Stimulated activated CD8-positive, alpha-beta memory T cell treated with anti-CD3 and anti-CD28 coated beads, Interleukin-7, amount 100 ng/mL, for 48 hours (primary cell): ENCODE data around the gene SH3GL1.

Source experiments
- DNase-seq, 2 donors: peaks; one replicate each; pipeline ENCODE4 v3.0.0-alpha.2; 2020; ENCODE audit warnings: low read depth in 1 of 2; ENCODE audit errors: extremely low read depth in 1 of 2

SH3GL1 gene

DNA sequence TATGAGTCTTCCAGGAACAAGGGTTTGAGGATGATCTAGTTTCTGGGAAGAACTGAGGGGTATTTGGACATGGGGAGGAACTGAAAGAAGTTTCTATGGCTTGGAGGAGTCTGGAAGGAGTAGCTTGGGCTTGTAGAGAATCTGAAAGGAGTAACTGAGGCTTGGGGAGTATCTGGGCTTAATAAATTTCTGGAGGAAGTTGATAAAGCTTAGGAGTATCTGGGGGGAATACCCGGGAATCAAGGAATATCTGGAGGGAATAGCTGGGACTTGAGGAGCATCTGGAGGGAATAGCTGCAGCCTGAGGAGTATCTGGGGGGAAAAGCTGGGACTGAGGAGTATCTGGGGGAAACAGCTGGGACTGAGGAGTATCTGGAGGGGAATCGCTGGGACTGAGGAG lies 79.9 kb downstream of the SH3GL1 start:
- no peak for DNase-seq

DNA sequence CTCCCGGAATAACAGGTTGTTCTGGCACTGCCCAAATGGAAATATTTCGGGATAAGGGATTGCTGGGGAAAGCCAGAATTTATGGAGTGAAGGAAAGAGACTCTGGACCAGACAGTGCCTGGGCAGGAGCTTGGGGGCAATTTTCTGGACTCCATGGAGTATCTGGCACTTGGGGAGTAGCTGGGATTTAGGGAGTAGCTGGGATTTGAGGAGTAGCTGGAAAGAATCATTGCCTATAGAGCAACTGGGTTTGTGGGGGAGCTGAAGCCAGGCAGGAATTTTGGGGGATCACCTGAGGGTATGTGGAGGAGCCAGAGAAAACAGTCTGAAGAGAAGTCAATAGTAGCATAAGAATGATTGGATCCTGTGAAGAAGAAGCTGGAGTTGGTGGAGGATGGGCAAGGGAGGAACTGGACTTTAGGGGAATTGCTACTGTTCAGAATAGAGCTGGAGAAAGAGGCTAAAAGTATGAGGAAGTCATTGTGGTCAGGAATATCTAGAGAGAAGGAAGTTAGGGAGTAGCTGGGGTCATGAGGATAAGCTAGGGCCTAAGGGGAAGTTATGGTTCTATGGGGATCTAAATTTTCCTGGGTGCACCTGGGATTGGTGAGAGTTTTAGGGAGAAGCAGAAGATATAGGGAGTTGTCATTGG lies 81.2 kb downstream of the SH3GL1 start:
- DNase-seq, result no peak

DNA sequence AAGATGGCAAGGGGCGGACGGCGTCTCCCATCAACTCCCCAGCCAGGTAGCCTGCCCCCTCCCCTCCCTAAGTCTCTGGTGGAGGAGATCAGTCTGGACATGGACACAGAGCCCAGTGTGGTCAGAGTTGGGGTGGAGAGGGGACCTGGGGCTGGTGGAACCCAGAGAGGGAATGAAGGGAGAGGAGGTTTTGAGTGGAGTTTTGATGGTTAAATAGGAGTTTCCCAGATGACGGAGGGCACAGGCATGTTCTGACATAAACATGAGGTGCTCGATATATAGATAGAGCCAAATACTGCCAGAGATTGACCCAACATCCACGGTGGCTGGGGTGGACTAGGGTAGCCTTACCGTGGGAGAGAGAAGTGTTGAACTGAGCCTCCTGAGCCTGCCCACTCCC lies 81.9 kb downstream of the SH3GL1 start:
- DNase-seq, result no peak

DNA sequence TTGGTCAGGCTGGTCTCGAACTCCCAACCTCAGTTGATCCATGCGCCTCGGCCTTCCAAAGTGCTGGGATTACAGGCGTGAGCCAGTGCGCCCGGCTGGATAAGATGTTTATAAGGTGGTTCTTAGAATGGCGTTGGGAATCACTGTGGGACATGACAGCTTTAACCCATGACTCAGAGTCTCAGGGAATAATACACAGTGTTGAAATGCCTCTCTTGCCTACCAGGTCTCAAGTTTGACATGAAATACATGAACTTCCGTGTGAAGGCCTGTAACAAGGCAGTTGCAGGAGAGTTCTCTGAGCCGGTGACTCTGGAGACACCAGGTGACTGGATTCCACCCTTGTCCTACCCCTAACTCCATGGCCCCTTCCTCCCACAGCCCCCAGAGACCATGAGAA lies 83.4 kb downstream of the SH3GL1 start:
- DNase-seq, result no peak

DNA sequence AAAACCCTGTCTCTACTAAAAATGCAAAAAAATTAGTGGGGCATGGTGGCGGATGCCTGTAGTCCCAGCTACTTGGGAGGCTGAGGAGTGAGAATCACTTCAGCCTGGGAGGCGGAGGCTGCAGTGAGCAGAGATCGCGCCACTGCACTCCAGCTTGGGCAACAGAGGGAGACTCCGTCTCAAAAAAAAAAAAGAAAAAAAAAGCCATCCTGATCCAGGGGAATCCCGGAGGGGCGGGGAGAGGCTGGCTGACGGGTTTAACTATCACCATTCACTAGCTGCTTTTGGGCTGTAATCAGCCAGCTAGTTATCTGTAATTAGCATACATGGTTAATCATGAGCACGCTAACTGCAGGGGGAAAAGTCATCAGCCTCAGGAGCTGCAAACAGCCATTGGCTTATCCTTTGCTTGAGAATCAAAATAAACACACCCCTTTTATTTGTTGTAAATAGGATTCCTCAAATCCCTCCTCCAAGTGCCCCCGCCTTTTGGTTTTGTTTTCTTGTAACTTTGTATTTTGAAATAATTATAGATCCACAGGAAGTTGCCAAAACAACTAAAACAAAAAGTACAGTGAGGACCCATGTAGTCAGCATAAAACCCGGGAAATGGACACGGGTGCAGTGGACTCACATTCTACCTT lies 86.4 kb downstream of the SH3GL1 start:
- no peak for DNase-seq
